Neural cell (in vitro differentiated cells): ENCODE results near the gene ST6GALNAC3. TPM values are rescaled to one million over a fixed set of nuclear protein-coding genes. Genes with fewer than 3 reads are reported as not detected.

Source experiments
- H2AFZ ChIP-seq: fragments of 200-600, 300-800 bp; sonication (generic), shearing (Covaris generic); 2 replicates; pipeline ENCODE4 v1.6.0; 2014; ENCODE audit warnings: low read depth, mild to moderate bottlenecking, antibody characterized with exemption, low read length, moderate library complexity
- H3F3A ChIP-seq: fragments of 200-600 bp; shearing (Covaris generic); 2 replicates; pipeline ENCODE4 v1.6.1; 2016; ENCODE audit warnings: mild to moderate bottlenecking, moderate library complexity, mixed read lengths, antibody characterized with exemption, low read length; ENCODE audit not compliant: insufficient read depth, poor library complexity, severe bottlenecking
- H3K27ac ChIP-seq: fragments of 200-600, 300-800 bp; sonication (generic), shearing (Covaris generic); 2 replicates; pipeline ENCODE4 v1.5.1; 2014; ENCODE audit warnings: mild to moderate bottlenecking, low read length, moderate library complexity
- H3K27me3 ChIP-seq: fragments of 300-800, 200-600 bp; sonication (generic), shearing (Covaris generic); 2 replicates; pipeline ENCODE4 v1.6.0; 2014; ENCODE audit warnings: mild to moderate bottlenecking, low read depth, low read length, moderate library complexity; ENCODE audit not compliant: insufficient read depth
- H3K36me3 ChIP-seq: fragments of 300-800, 200-600 bp; sonication (generic), shearing (Covaris generic); 2 replicates; pipeline ENCODE4 v1.5.1; 2014; ENCODE audit warnings: mild to moderate bottlenecking, antibody characterized with exemption, low read length, moderate library complexity; ENCODE audit not compliant: insufficient read depth
- H3K4me2 ChIP-seq: fragments of 300-800, 200-600 bp; sonication (generic), shearing (Covaris generic); 2 replicates; pipeline ENCODE4 v1.6.0; 2014; ENCODE audit warnings: mild to moderate bottlenecking, low read length
- H3K4me3 ChIP-seq: fragments of 300-800, 200-600 bp; sonication (generic), shearing (Covaris generic); 2 replicates; pipeline ENCODE4 v1.5.1; 2014; ENCODE audit warnings: mild to moderate bottlenecking, low read length, moderate library complexity
- H3K79me2 ChIP-seq: fragments of 200-600 bp; shearing (Covaris generic); replicated peaks from 2 replicates; pipeline ENCODE4 v1.6.0; 2014; ENCODE audit warnings: mild to moderate bottlenecking, low read length, moderate library complexity; ENCODE audit not compliant: insufficient read depth
- H3K9ac ChIP-seq: fragments of 300-800, 200-600 bp; sonication (generic), shearing (Covaris generic); 2 replicates; pipeline ENCODE4 v1.6.1; 2016; ENCODE audit warnings: mild to moderate bottlenecking, low read length, mixed read lengths
- H3K9me2 ChIP-seq: fragments of 200-600 bp; shearing (Covaris generic); 2 replicates; pipeline ENCODE4 v1.6.1; 2016; ENCODE audit warnings: mild to moderate bottlenecking, low read length, mixed read lengths; ENCODE audit not compliant: insufficient read depth
- H3K9me3 ChIP-seq: fragments of 200-600, 300-800 bp; sonication (generic), shearing (Covaris generic); 2 replicates; pipeline ENCODE4 v1.6.1; 2016; ENCODE audit warnings: mild to moderate bottlenecking, mixed run types, low read length, moderate library complexity, mixed read lengths
- H4K20me1 ChIP-seq: fragments of 200-600 bp; shearing (Covaris generic); 2 replicates; pipeline ENCODE4 v1.6.1; 2016; ENCODE audit warnings: mild to moderate bottlenecking, mixed run types; ENCODE audit not compliant: insufficient read depth
- EZH2 ChIP-seq: fragments of 200-600, 300-800 bp; shearing (Covaris generic), sonication (generic); IDR thresholded peaks from 2 replicates; pipeline ENCODE4 v1.6.1; 2014; ENCODE audit warnings: antibody characterized with exemption, low read length, borderline replicate concordance, mild to moderate bottlenecking; ENCODE audit not compliant: insufficient read depth, poor library complexity, severe bottlenecking
- MXI1 ChIP-seq: fragments of 450-650 bp; conservative IDR thresholded peaks from 2 replicates; pipeline ENCODE4 v1.6.1; 2014; ENCODE audit warnings: antibody characterized with exemption, mild to moderate bottlenecking; ENCODE audit not compliant: poor library complexity, severe bottlenecking
- POLR2AphosphoS5 ChIP-seq: IDR thresholded peaks from 2 replicates; pipeline ENCODE4 v1.6.1; 2012
- RAD21 ChIP-seq: fragments of 450-650 bp; conservative IDR thresholded peaks from 2 replicates; pipeline ENCODE4 v1.6.1; 2014; ENCODE audit warnings: antibody characterized with exemption, mild to moderate bottlenecking, moderate library complexity
- SMC3 ChIP-seq: fragments of 450-650 bp; conservative IDR thresholded peaks from 2 replicates; pipeline ENCODE4 v1.6.1; 2014; ENCODE audit warnings: antibody characterized with exemption, mild to moderate bottlenecking, moderate library complexity; ENCODE audit not compliant: poor library complexity
- TAF1 ChIP-seq: IDR thresholded peaks from 2 replicates; pipeline ENCODE4 v1.6.1; 2012; ENCODE audit warnings: low read depth
- polyA plus RNA-seq: library from polyadenylated mRNA; depleted of rRNA; stranded (reverse); fragments of >200 nt; gene quantifications from 2 replicates; pipeline ENCODE4 v1.2.3, GENCODE V29; 2014
- TF ChIP-seq, protein P1 (sequence below): fragments of 450-650 bp; IDR thresholded peaks from 2 replicates; pipeline ENCODE4 v1.5.1; 2014; ENCODE audit warnings: antibody characterized with exemption, mild to moderate bottlenecking, moderate library complexity; ENCODE audit not compliant: poor library complexity, severe bottlenecking
- TF ChIP-seq, protein P2 (sequence below): IDR thresholded peaks from 2 replicates; pipeline ENCODE4 v1.6.1; 2012; ENCODE audit warnings: borderline replicate concordance

Gene ST6GALNAC3
- polyA plus RNA-seq, 1 donor from 2014 or later: 3.6 TPM

- H3K79me2 ChIP-seq: no peaks in the 10 kb centered on the region
- no peaks in the 10 kb centered on the region for H3K9me2 ChIP-seq
- H2AFZ ChIP-seq: no peak overlapping the region
- no peaks in the 10 kb centered on the region for H3K36me3 ChIP-seq
- no peaks in the 10 kb centered on the region for H3K9me3 ChIP-seq
- H3K4me3 ChIP-seq: no peak overlapping the region
- no peaks in the 10 kb centered on the region for H3K27me3 ChIP-seq
- H3F3A ChIP-seq: no peaks in the 10 kb centered on the region
- no peak overlapping the region for H3K27ac ChIP-seq
- TF ChIP-seq TAF1 (no peak), SMC3 (no peak), POLR2AphosphoS5 (no peak)
- TF ChIP-seq, protein P1, sequence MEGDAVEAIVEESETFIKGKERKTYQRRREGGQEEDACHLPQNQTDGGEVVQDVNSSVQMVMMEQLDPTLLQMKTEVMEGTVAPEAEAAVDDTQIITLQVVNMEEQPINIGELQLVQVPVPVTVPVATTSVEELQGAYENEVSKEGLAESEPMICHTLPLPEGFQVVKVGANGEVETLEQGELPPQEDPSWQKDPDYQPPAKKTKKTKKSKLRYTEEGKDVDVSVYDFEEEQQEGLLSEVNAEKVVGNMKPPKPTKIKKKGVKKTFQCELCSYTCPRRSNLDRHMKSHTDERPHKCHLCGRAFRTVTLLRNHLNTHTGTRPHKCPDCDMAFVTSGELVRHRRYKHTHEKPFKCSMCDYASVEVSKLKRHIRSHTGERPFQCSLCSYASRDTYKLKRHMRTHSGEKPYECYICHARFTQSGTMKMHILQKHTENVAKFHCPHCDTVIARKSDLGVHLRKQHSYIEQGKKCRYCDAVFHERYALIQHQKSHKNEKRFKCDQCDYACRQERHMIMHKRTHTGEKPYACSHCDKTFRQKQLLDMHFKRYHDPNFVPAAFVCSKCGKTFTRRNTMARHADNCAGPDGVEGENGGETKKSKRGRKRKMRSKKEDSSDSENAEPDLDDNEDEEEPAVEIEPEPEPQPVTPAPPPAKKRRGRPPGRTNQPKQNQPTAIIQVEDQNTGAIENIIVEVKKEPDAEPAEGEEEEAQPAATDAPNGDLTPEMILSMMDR: no peak
- H3K9ac ChIP-seq: no peak overlapping the region
- H3K4me2 ChIP-seq: no peak overlapping the region
- H4K20me1 ChIP-seq: no peaks in the 10 kb centered on the region
Observed at GRCh38 chr1:76291737-76292136, 217.2 kb downstream of the ST6GALNAC3 start.

- Histone ChIP-seq H4K20me1 (no peaks in the 10 kb centered on the region), H3K27ac (no peak overlapping the region), H3K4me2 (no peak overlapping the region), H2AFZ (no peak overlapping the region), H3K36me3 (no peaks in the 10 kb centered on the region), H3K79me2 (no peaks in the 10 kb centered on the region), H3K9me2 (no peaks in the 10 kb centered on the region), H3K9ac (no peak overlapping the region), H3K9me3 (no peaks in the 10 kb centered on the region), H3K4me3 (no peak overlapping the region), H3F3A (no peaks in the 10 kb centered on the region), H3K27me3 (no peaks in the 10 kb centered on the region)
- no peak for TF ChIP-seq SMC3
- TF ChIP-seq, protein P2, sequence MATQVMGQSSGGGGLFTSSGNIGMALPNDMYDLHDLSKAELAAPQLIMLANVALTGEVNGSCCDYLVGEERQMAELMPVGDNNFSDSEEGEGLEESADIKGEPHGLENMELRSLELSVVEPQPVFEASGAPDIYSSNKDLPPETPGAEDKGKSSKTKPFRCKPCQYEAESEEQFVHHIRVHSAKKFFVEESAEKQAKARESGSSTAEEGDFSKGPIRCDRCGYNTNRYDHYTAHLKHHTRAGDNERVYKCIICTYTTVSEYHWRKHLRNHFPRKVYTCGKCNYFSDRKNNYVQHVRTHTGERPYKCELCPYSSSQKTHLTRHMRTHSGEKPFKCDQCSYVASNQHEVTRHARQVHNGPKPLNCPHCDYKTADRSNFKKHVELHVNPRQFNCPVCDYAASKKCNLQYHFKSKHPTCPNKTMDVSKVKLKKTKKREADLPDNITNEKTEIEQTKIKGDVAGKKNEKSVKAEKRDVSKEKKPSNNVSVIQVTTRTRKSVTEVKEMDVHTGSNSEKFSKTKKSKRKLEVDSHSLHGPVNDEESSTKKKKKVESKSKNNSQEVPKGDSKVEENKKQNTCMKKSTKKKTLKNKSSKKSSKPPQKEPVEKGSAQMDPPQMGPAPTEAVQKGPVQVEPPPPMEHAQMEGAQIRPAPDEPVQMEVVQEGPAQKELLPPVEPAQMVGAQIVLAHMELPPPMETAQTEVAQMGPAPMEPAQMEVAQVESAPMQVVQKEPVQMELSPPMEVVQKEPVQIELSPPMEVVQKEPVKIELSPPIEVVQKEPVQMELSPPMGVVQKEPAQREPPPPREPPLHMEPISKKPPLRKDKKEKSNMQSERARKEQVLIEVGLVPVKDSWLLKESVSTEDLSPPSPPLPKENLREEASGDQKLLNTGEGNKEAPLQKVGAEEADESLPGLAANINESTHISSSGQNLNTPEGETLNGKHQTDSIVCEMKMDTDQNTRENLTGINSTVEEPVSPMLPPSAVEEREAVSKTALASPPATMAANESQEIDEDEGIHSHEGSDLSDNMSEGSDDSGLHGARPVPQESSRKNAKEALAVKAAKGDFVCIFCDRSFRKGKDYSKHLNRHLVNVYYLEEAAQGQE: no peak
- TF ChIP-seq EZH2: no peak
- no peak for TF ChIP-seq TAF1
- no peak for TF ChIP-seq RAD21
- TF ChIP-seq, protein P1: no peak
- TF ChIP-seq MXI1: no peak
Observed at GRCh38 chr1:76292418-76293184, 218.1 kb downstream of the ST6GALNAC3 start.
